ENCODE measurements around the gene IGF1.

IGF1 gene

DNA sequence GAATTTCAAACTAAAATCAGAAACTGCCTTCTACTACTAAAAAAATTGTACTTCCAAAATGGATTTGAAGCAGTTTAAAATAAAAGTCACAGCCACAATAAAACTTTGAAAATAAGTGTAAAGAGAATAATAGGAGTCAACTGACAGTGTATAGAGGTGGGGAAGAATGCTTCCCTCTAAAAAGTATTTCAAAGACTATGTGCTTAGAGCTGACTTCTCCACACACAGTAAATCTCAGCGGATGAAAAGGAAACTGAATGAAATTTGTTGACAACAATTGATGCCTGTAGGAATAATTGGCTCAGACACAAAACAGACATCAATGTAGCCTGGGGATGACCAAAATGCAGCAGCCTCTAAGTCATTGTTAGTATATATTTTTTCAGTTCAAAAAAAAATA lies 7.9 kb downstream of the IGF1 start:
- Histone ChIP-seq H3K9me3 (ENCODE audit: control insufficient read depth, insufficient read depth, low read depth, low read length) (no peaks in the 10 kb centered on the region), H3K4me3 (ENCODE audit: low read depth, low read length) (no peak overlapping the region), H3K36me3 (ENCODE audit: control insufficient read depth in 2 of 2, insufficient read depth in 1 of 2, low read length in 2 of 2) (no peaks in the 10 kb centered on the region), H3K27ac (ENCODE audit: extremely low read depth, low read depth, low read length) (no peak overlapping the region), H3K4me1 (ENCODE audit: control insufficient read depth, insufficient read depth, low read length) (no peaks in the 10 kb centered on the region)
- TF ChIP-seq, protein P1, sequence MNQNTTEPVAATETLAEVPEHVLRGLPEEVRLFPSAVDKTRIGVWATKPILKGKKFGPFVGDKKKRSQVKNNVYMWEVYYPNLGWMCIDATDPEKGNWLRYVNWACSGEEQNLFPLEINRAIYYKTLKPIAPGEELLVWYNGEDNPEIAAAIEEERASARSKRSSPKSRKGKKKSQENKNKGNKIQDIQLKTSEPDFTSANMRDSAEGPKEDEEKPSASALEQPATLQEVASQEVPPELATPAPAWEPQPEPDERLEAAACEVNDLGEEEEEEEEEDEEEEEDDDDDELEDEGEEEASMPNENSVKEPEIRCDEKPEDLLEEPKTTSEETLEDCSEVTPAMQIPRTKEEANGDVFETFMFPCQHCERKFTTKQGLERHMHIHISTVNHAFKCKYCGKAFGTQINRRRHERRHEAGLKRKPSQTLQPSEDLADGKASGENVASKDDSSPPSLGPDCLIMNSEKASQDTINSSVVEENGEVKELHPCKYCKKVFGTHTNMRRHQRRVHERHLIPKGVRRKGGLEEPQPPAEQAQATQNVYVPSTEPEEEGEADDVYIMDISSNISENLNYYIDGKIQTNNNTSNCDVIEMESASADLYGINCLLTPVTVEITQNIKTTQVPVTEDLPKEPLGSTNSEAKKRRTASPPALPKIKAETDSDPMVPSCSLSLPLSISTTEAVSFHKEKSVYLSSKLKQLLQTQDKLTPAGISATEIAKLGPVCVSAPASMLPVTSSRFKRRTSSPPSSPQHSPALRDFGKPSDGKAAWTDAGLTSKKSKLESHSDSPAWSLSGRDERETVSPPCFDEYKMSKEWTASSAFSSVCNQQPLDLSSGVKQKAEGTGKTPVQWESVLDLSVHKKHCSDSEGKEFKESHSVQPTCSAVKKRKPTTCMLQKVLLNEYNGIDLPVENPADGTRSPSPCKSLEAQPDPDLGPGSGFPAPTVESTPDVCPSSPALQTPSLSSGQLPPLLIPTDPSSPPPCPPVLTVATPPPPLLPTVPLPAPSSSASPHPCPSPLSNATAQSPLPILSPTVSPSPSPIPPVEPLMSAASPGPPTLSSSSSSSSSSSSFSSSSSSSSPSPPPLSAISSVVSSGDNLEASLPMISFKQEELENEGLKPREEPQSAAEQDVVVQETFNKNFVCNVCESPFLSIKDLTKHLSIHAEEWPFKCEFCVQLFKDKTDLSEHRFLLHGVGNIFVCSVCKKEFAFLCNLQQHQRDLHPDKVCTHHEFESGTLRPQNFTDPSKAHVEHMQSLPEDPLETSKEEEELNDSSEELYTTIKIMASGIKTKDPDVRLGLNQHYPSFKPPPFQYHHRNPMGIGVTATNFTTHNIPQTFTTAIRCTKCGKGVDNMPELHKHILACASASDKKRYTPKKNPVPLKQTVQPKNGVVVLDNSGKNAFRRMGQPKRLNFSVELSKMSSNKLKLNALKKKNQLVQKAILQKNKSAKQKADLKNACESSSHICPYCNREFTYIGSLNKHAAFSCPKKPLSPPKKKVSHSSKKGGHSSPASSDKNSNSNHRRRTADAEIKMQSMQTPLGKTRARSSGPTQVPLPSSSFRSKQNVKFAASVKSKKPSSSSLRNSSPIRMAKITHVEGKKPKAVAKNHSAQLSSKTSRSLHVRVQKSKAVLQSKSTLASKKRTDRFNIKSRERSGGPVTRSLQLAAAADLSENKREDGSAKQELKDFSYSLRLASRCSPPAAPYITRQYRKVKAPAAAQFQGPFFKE (tag by site-specific recombination; IDR thresholded peaks at IDR 0.05; ENCODE audit: borderline replicate concordance), result no peak
- TF ChIP-seq ZNF146 (tag by site-specific recombination; IDR thresholded peaks at IDR 0.05), result no peak
- TF ChIP-seq ZNF473 (tag by site-specific recombination; IDR thresholded peaks at IDR 0.05), result no peak
- TF ChIP-seq ZNF138 (tag by site-specific recombination; IDR thresholded peaks at IDR 0.05; ENCODE audit: borderline replicate concordance), result no peak
- TF ChIP-seq ZNF433 (tag by site-specific recombination; IDR thresholded peaks at IDR 0.05; ENCODE audit: low read depth), result no peak
- TF ChIP-seq ZNF510 (tag by site-specific recombination; IDR thresholded peaks at IDR 0.05; ENCODE audit: insufficient replicate concordance), result no peak
- no peak for TF ChIP-seq ZNF843 (tag by site-specific recombination; IDR thresholded peaks at IDR 0.05)
- no peak for TF ChIP-seq SCRT2 (tag by site-specific recombination; IDR thresholded peaks at IDR 0.05)
- TF ChIP-seq ZNF404 (tag by site-specific recombination; IDR thresholded peaks at IDR 0.05), result no peak
- TF ChIP-seq ZNF488 (tag by site-specific recombination; IDR thresholded peaks at IDR 0.05), result no peak
- no peak for TF ChIP-seq ZBTB21 (tag by site-specific recombination; IDR thresholded peaks at IDR 0.05)
- TF ChIP-seq GLI2 (tag by site-specific recombination; IDR thresholded peaks at IDR 0.05; ENCODE audit: borderline replicate concordance, low read depth), result no peak
- no peak for TF ChIP-seq ZNF280D (tag by site-specific recombination; IDR thresholded peaks at IDR 0.05)
- TF ChIP-seq PRDM6 (tag by site-specific recombination; IDR thresholded peaks at IDR 0.05), result no peak
- ChIA-PET POLR2A (no interaction called here), CTCF (interaction anchor here (0.6 to 1.5 kb wide), 3 partner anchors 9 to 132 kb away, joined by 3 to 8 read pairs (median 5); no protein-coding TSS in a partner anchor)

Data from HEK293 (cell line).